Fibroblast of upper back skin (primary cell): ENCODE data around the gene DKK3.

Experiments used
- DNase-seq: peaks from one replicate; pipeline ENCODE4 v3.0.0-alpha.2; 2013

DKK3 gene

GRCh38 chr11:11980841-11981308 lies 27.6 kb downstream of the DKK3 start:
- DNase-seq = peak; percentile 65

- no peak for DNase-seq
These were observed 28.2 kb downstream of the DKK3 start for GRCh38 chr11:11980200-11980599.

GRCh38 chr11:11979488-11980117 lies 28.8 kb downstream of the DKK3 start:
- DNase-seq = peak; percentile 52

GRCh38 chr11:11978792-11979487 lies 29.5 kb downstream of the DKK3 start:
- peak; percentile 74 for DNase-seq

GRCh38 chr11:11978098-11978637 lies 30.3 kb downstream of the DKK3 start:
- DNase-seq = no peak

- DNase-seq = peak; percentile 98
These were observed 31.1 kb downstream of the DKK3 start for GRCh38 chr11:11977206-11977938.

- no peak for DNase-seq
These were observed 31.8 kb downstream of the DKK3 start for GRCh38 chr11:11976481-11977127.

GRCh38 chr11:11975201-11976092 lies 33.0 kb downstream of the DKK3 start:
- no peak for DNase-seq

- DNase-seq = no peak
These were observed 34.6 kb downstream of the DKK3 start for GRCh38 chr11:11973866-11974265.

- DNase-seq = peak; percentile 89
These were observed 35.0 kb downstream of the DKK3 start for GRCh38 chr11:11973361-11973800.

GRCh38 chr11:11972730-11973341 lies 35.6 kb downstream of the DKK3 start:
- no peak for DNase-seq

- no peak for DNase-seq
These were observed 36.4 kb downstream of the DKK3 start for GRCh38 chr11:11971906-11972547.

GRCh38 chr11:11970556-11970955 lies 37.9 kb downstream of the DKK3 start:
- DNase-seq = no peak

GRCh38 chr11:11969380-11970215 lies 38.8 kb downstream of the DKK3 start:
- no peak for DNase-seq

- DNase-seq = peak; percentile 94
These were observed 39.7 kb downstream of the DKK3 start for GRCh38 chr11:11968511-11969280.

- no peak for DNase-seq
These were observed 40.5 kb downstream of the DKK3 start for GRCh38 chr11:11967669-11968510.

GRCh38 chr11:11966826-11967668 lies 41.4 kb downstream of the DKK3 start:
- peak; percentile 42 for DNase-seq
